Stimulated activated memory B cell treated with anti-CD40 and anti-IgM and Interleukin-4, amounts not matched to agents 10 μg/mL and 1 μg/mL and 100 μg/mL, for 72 hours (primary cell): ENCODE data around the gene TPPP3.

Experiments used
- ATAC-seq: fragments of 150-1000 bp; cut with Tn5 transposase; 2 replicates; pipeline ENCODE4 v1.10.0; 2021
- H3K27ac Mint-ChIP-seq: one replicate; pipeline ENCODE4 v1.8.0; 2022; ENCODE audit warnings: mild to moderate bottlenecking, mixed read lengths
- H3K27me3 Mint-ChIP-seq: one replicate; pipeline ENCODE4 v1.8.0; 2022; ENCODE audit warnings: mixed read lengths
- H3K36me3 Mint-ChIP-seq: one replicate; pipeline ENCODE4 v1.8.0; 2022; ENCODE audit warnings: mixed read lengths
- H3K4me1 Mint-ChIP-seq: one replicate; pipeline ENCODE4 v1.8.0; 2022; ENCODE audit warnings: mixed read lengths
- H3K4me3 Mint-ChIP-seq: one replicate; pipeline ENCODE4 v1.8.0; 2022; ENCODE audit warnings: mild to moderate bottlenecking, moderate library complexity, mixed read lengths
- H3K9me3 Mint-ChIP-seq: one replicate; pipeline ENCODE4 v1.8.0; 2022; ENCODE audit warnings: mixed read lengths

TPPP3 gene

DNA sequence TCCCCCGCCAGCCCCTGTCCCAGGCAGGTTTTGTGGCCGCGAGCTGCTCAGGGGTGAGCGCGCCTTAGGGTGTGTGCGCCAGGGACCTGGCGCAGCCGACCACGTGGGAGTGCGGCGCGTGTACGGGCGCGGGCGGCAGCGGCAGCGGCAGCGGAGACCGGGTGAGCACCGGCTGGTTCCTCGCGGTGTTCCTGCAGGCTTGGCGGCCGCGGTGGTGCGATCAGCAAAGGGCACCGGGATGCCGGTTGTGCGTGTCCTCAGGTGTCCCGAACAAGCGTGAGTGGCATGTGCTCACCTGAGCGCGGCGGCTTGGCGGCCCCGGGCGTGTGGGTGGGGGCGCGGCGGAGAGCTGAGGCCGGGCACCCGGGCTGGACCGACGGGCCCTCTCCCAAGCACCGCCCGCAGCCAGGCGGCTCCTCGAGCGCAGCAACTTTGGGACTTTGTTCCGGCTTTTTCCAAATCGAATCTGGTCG is 37.2 kb upstream of the TPPP3 start:
- ATAC-seq: peak; percentile 17
- Mint-ChIP-seq H3K27ac (no peak overlapping the region), H3K9me3 (no peaks in the 10 kb centered on the region), H3K27me3 (peaks cover 37% of the 10 kb centered on the region), H3K4me3 (peak overlapping the region; percentile 78), H3K36me3 (no peaks in the 10 kb centered on the region), H3K4me1 (peaks cover 41% of the 10 kb centered on the region)

DNA sequence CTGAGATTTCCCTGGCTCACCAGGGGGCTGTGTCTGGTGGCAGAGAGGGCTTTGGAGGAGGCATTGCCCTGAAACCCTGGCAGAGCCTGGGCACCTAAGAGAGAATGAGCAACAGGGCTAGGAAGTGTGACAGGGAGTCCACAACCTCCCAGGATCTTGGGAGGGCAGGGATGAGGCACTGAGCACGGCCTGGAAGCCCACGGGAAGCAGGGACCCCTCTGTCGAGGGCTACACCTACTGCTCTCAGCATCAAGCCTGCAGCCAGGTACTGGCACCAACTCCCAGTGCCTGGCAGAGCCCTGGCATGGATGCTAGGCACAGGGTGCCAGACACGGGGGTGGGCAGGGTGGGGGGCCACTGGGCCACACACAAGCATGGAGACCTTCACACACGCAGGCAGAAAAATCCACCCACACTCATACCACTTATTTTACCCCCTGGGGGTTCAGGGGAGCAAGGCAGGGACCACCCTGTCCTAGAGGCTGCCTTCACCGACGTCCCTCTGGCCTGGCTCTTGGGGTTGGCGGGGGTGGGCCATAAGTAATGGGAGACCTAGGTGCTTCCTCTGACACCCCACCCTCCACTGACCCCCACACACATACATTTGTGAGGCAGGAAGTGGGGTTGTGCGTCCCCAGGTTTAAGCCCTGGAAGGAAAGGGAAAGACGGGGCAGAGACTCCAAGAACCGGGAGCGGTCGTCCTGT is 36.7 kb upstream of the TPPP3 start:
- ATAC-seq: no peak
- H3K36me3 Mint-ChIP-seq: no peaks in the 10 kb centered on the region
- peaks cover 37% of the 10 kb centered on the region for H3K27me3 Mint-ChIP-seq
- H3K4me1 Mint-ChIP-seq: peaks cover 39% of the 10 kb centered on the region
- no peaks in the 10 kb centered on the region for H3K9me3 Mint-ChIP-seq
- H3K27ac Mint-ChIP-seq: no peak overlapping the region
- peak overlapping the region; percentile 78 for H3K4me3 Mint-ChIP-seq

DNA sequence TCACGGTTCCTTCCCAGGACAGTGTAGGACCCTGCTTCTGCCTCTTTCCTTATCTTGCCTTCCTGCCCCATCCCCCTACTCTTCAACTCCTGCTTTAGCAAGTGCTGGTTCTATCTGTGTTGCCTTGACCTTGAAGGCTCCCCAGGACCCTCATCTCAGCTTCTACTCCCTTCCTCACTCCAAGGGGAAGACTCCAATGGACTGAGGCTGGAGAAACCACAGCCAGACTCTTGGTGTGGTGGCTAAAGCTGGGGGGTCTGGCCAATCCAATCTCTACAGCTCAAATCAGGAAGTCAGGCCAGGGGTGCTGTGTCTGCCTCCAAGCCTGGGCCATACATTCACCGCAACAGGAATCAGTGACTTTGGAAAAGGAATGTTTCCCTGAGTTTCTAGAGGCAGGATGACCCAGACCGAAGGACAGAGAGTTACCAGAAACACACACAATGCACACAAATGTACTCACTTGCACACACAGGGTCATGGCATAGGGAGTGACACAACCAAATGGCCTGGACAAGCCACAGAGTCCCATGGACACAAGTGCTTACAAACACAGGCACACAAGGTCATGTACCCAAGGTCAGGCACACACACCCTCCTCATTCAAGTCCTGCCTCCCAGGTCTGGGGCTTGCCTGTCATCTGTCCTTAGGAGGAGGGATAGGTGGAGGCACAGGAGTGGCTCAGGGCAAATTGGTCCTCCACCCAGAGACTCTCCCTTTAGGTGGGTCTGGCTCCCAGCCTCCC is 35.9 kb upstream of the TPPP3 start:
- Mint-ChIP-seq H3K27me3 (peaks cover 37% of the 10 kb centered on the region), H3K4me1 (peaks cover 33% of the 10 kb centered on the region), H3K36me3 (no peaks in the 10 kb centered on the region), H3K9me3 (no peaks in the 10 kb centered on the region), H3K27ac (no peak overlapping the region), H3K4me3 (no peak overlapping the region)
- no peak for ATAC-seq

DNA sequence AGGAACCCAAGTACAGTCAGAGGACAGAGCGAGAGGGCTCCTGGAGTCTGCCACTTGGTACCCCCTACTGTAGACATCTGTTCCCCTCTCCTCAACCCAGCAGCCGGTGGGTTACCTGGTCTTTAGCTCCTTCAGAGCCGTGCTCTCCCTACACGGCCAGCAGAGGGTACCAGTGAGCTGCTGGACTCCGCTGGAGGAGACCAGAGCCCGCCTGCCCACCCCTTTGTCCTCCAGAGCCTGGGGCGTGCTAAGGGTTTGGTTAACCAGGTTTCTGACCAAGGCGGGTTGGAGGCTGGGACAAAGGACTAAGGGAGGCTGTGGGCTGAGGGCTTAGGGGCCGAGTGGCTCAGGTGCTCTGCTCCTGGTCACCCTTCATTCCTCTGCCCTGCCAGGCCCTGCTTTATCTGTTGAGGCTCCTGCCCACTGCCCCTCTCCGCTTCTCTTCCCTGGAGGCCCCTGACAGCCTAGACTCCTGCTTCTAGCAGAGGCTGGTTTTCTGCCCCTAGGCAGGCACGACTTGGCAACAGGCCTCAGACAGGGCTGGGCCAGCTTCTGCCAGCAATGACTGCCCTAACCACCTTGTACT is 34.9 kb upstream of the TPPP3 start:
- H3K36me3 Mint-ChIP-seq: no peaks in the 10 kb centered on the region
- peaks cover 37% of the 10 kb centered on the region for H3K27me3 Mint-ChIP-seq
- ATAC-seq: peak; percentile 70
- H3K4me3 Mint-ChIP-seq: no peak overlapping the region
- H3K4me1 Mint-ChIP-seq: peaks cover 23% of the 10 kb centered on the region
- no peak overlapping the region for H3K27ac Mint-ChIP-seq
- H3K9me3 Mint-ChIP-seq: no peaks in the 10 kb centered on the region

DNA sequence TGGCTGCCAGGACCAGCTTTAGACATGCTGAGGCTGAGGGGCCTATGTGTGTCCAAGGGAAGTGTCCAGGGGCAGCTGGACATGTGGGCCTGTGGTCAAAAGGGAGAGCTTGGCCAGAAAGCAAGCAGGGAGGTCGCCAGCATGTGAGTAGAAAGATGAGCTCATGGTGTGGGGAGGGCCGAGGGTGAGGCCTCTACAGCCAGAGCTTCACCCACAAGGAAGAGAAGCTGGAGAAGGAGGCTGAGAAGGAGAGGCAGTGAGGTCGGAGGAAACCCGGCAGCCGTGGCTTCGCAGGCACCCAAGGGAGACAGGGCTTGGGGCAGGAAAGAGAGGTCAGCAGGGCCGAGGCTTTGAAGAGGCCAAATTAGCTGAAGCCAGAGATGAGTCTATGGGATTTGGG is 33.7 kb upstream of the TPPP3 start:
- Mint-ChIP-seq H3K9me3 (no peaks in the 10 kb centered on the region), H3K4me1 (peaks cover 10% of the 10 kb centered on the region), H3K27me3 (peaks cover 46% of the 10 kb centered on the region), H3K27ac (no peak overlapping the region), H3K4me3 (no peak overlapping the region), H3K36me3 (no peaks in the 10 kb centered on the region)
- ATAC-seq: no peak

DNA sequence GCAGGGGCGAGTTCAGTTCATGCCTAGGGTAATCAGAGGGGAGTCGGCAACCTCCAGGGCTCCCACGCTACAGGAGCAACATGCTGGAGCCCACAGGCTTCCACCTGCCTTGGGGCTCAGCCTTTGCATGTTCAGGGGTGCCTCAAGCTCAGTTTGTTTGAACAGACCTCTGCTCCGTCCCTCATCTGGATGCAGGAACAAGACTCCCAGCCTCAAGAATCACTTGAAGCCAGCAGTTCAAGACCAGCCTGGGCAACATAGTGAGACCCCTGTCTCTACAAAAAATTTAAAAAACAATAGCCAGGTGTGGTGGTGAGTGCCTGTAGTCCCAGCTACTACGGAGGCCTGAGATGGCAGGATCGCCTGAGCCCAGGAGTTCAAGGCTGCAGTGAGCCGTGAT is 32.7 kb upstream of the TPPP3 start:
- ATAC-seq: no peak
- no peak overlapping the region for H3K4me3 Mint-ChIP-seq
- H3K36me3 Mint-ChIP-seq: no peaks in the 10 kb centered on the region
- peaks cover 46% of the 10 kb centered on the region for H3K27me3 Mint-ChIP-seq
- no peak overlapping the region for H3K27ac Mint-ChIP-seq
- peaks cover 10% of the 10 kb centered on the region for H3K4me1 Mint-ChIP-seq
- H3K9me3 Mint-ChIP-seq: no peaks in the 10 kb centered on the region

DNA sequence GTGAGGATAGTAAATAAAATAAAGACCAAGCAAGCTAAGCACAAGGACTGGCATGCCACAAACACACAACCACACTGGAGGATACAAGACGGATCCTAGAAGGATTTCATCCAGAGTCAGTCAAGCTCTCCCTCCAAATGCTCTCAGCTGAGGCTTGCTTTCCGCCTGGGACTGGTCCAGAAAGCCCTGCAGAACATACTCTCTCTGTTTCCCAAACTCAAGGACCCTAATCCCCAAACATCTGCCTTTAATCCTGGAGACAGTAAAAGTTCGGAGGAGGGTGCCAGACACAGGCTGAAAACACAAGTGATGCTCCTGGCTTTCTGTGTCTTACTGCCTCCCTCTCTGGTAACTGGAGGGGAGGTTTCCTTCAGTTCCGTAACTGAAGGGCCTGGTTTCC is 32.3 kb upstream of the TPPP3 start:
- peaks cover 46% of the 10 kb centered on the region for H3K27me3 Mint-ChIP-seq
- H3K27ac Mint-ChIP-seq: no peak overlapping the region
- no peaks in the 10 kb centered on the region for H3K36me3 Mint-ChIP-seq
- H3K4me3 Mint-ChIP-seq: no peak overlapping the region
- peaks cover 10% of the 10 kb centered on the region for H3K4me1 Mint-ChIP-seq
- ATAC-seq: no peak
- no peaks in the 10 kb centered on the region for H3K9me3 Mint-ChIP-seq

DNA sequence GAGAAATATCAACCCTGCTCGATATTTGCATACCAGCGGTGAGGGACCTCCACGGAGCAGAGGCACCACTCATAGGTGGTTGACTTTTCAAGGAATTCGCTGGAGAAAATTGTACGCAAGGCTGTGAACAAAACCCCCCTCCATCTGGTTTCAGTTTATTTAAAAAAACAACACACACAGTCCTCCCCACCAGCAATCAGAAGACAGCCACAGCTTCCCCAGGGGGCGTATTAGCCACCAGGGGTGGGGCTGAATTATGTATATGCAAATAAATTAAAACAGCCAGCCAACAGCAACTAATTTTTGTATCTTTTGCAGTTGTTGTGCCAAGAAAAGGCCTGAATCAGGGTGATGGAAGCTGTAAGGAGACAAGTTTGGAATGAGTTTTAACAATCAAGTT is 31.8 kb upstream of the TPPP3 start:
- no peak overlapping the region for H3K4me3 Mint-ChIP-seq
- H3K9me3 Mint-ChIP-seq: no peaks in the 10 kb centered on the region
- no peak for ATAC-seq
- peaks cover 5% of the 10 kb centered on the region for H3K4me1 Mint-ChIP-seq
- H3K27ac Mint-ChIP-seq: no peak overlapping the region
- peaks cover 40% of the 10 kb centered on the region for H3K27me3 Mint-ChIP-seq
- H3K36me3 Mint-ChIP-seq: no peaks in the 10 kb centered on the region

DNA sequence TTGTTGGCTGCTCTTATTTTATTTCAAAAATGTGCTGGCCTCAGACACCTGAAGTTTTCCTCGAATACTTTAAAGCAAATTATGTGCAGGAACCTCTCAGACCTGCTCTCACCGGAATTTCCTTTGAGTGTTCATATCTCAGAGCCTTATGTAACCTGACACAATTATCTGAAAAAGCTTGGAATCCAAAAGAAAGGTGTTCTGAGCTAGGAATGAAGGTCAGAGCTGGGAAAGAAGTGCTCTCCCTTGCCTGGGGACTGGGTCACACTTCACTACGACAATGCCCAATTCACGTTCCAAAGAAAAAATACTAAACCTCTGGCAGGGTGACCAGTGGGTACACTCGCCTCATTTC is 30.9 kb upstream of the TPPP3 start:
- no peak for ATAC-seq
- Mint-ChIP-seq H3K9me3 (no peaks in the 10 kb centered on the region), H3K4me3 (no peak overlapping the region), H3K36me3 (no peaks in the 10 kb centered on the region), H3K4me1 (peaks cover 4% of the 10 kb centered on the region), H3K27ac (no peak overlapping the region), H3K27me3 (peaks cover 39% of the 10 kb centered on the region)

DNA sequence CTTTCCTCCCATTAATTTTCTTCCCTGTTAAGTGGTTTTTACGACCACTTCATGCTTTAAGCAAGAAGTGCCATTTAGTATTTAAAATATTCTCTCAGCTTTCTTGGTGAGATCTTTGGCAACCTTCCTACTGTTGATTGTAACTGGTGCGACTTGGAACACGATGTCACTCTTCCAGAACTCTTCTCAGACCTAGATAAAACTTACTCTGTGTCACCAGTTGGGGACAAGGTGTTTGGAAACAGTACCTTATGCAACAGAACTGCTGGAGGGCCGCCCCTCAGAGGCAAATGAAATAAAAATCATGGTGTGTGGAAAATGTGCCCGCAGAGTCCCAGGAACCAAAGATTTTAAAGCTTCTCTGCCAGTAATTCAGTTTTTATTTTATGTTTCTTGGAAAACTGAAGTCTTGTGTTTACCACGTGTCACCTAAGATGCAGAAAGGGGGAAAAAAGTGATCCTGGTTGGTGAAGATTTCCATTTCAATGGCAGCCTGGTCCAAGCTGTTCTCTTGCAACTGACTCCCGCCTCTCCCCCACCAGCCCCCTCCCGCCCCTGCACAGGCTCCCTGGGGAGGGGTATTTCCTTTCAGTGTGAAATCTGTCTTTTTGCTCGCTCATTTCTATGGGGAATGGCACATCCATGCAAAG is 30.4 kb upstream of the TPPP3 start:
- no peaks in the 10 kb centered on the region for H3K36me3 Mint-ChIP-seq
- H3K27ac Mint-ChIP-seq: no peak overlapping the region
- H3K4me3 Mint-ChIP-seq: no peak overlapping the region
- no peaks in the 10 kb centered on the region for H3K9me3 Mint-ChIP-seq
- peaks cover 4% of the 10 kb centered on the region for H3K4me1 Mint-ChIP-seq
- H3K27me3 Mint-ChIP-seq: peaks cover 38% of the 10 kb centered on the region
- no peak for ATAC-seq

DNA sequence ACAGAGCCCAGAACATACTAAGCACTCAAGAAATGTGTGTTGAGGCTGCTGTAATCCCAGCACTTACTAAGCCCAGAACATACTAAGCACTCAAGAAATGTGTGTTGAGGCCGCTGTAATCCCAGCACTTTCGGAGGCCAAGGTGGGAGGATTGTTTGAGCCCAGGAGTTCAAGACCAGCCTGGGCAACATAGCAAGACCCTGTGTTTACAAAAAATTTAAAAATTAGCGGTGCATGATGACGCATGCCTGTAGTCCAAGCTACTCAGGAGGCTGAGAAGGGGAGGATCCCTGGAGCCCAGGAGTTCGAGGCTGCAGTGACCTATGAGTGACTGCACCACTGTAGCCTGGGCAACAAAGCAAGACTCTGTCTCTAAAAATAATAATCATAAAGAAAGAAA is 29.7 kb upstream of the TPPP3 start:
- Mint-ChIP-seq H3K4me1 (peaks cover 4% of the 10 kb centered on the region), H3K36me3 (no peaks in the 10 kb centered on the region), H3K27me3 (peaks cover 36% of the 10 kb centered on the region), H3K27ac (no peak overlapping the region), H3K9me3 (no peaks in the 10 kb centered on the region), H3K4me3 (no peak overlapping the region)
- no peak for ATAC-seq

DNA sequence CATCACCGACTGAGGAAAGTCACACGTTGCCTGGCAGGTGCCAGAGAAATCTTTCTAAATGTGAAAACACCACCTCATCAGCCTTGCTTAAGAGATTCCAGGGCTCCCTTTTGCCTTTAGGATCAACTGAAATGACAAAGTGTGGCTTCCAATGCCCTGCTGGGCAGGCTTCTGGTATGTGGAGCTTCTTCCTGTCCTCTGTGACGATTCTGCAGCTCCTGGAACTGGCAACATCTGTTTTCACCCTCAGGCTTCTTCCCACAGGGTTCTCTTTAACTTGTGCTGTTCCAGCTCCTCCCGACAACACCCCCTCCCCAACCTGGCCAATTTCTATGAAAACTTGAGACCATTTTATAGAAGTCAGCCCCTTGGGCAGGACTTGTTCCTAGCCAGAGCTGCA is 27.7 kb upstream of the TPPP3 start:
- H3K36me3 Mint-ChIP-seq: no peaks in the 10 kb centered on the region

DNA sequence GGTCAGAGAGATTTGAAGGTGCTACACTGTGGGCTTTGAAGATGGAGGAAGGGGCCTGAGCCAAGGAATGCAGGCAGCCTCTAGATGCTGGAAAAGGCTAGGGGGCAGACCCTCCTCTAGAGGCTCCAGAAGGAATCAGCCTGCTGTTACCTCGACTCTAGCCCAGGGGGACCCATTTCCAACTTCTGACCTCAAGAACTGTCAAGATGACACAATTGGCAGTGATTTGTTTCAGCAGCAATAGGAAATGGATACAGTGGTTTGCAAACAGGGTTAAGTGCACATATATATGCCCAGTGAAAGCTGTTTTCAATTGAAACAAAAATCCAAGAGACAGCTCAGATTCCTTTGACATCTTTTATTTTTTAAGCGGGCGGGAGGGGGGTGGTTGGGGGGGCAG is 26.6 kb upstream of the TPPP3 start:
- H3K36me3 Mint-ChIP-seq: no peaks in the 10 kb centered on the region
- peaks cover 45% of the 10 kb centered on the region for H3K27me3 Mint-ChIP-seq
- H3K27ac Mint-ChIP-seq: no peak overlapping the region
- ATAC-seq: no peak
- H3K4me3 Mint-ChIP-seq: no peak overlapping the region
- H3K4me1 Mint-ChIP-seq: peaks cover 14% of the 10 kb centered on the region
- no peaks in the 10 kb centered on the region for H3K9me3 Mint-ChIP-seq

More for the DNA sequence above, 27.7 kb upstream of the TPPP3 start:
- Mint-ChIP-seq H3K27me3 (peaks cover 38% of the 10 kb centered on the region), H3K4me3 (no peak overlapping the region), H3K4me1 (peaks cover 11% of the 10 kb centered on the region), H3K27ac (no peak overlapping the region), H3K9me3 (no peaks in the 10 kb centered on the region)
- no peak for ATAC-seq

DNA sequence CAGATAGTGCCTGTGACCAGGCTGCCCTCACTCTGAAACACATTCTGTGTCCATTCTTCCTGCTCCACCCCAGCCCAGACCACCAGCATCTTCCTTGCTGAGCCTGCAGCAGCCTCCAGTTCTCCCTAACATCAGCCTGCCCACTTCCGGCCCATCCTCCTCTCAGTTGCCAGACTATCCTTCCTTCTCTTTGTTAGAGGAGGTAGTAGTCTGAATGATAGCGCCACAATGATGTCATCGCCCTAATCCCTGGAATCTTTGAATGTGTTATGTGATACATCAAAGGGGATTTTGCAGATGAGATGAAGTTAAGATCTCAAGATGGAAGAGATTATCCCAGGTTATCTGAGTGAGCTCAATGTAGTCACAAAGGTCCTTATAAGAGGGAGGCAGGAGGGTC is 26.2 kb upstream of the TPPP3 start:
- H3K9me3 Mint-ChIP-seq: no peaks in the 10 kb centered on the region
- peaks cover 45% of the 10 kb centered on the region for H3K27me3 Mint-ChIP-seq
- peaks cover 15% of the 10 kb centered on the region for H3K4me1 Mint-ChIP-seq
- H3K36me3 Mint-ChIP-seq: no peaks in the 10 kb centered on the region
- no peak overlapping the region for H3K4me3 Mint-ChIP-seq
- no peak overlapping the region for H3K27ac Mint-ChIP-seq
- no peak for ATAC-seq

DNA sequence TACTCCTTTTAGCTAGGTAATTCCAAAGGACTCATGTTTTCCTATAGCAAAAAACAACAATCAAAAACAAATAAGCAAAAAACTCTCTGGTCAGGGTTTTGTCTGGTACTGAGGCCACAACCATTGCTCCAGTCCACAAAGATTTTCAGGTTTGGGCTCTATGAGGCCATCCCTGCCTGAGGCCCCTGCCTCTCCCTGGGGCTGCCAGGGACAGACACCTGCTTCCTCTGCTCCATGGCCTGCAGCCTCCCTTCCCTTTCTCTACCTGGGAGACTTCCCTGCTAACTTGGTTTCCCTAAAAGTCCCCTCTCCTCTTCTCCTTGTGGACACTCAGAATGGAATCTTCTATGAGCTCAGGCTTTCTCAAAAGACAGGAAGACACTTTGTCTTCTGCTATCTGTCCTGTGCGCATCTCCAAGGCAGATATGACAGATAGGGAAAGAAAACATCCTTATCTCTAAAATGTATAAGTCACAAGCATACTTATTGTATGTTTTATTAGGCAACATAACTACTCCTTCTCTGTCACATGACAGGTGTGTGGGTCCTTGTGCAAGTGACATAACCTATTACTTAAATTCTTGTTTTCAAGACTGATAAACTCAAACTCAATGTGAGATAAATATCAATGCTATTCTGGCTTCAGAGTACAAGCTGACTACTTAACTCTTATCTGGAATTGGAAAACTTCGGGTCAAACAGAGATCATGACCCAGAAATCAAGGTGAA is 24.2 kb upstream of the TPPP3 start:
- no peak for ATAC-seq
- Mint-ChIP-seq H3K27ac (no peak overlapping the region), H3K9me3 (no peaks in the 10 kb centered on the region), H3K27me3 (peaks cover 41% of the 10 kb centered on the region), H3K4me3 (peak overlapping the region; percentile 24), H3K36me3 (no peaks in the 10 kb centered on the region), H3K4me1 (peaks cover 20% of the 10 kb centered on the region)
